Measurements from ENCODE around the gene ACTRT2. TPM values are rescaled to one million over a fixed set of nuclear protein-coding genes. Genes with fewer than 3 reads are reported as not detected.

Gene ACTRT2
- polyA plus RNA-seq, 1 donor (not counting 4 experiments of a cell fraction or from before 2014, with no cell fraction given) = not detected

DNA sequence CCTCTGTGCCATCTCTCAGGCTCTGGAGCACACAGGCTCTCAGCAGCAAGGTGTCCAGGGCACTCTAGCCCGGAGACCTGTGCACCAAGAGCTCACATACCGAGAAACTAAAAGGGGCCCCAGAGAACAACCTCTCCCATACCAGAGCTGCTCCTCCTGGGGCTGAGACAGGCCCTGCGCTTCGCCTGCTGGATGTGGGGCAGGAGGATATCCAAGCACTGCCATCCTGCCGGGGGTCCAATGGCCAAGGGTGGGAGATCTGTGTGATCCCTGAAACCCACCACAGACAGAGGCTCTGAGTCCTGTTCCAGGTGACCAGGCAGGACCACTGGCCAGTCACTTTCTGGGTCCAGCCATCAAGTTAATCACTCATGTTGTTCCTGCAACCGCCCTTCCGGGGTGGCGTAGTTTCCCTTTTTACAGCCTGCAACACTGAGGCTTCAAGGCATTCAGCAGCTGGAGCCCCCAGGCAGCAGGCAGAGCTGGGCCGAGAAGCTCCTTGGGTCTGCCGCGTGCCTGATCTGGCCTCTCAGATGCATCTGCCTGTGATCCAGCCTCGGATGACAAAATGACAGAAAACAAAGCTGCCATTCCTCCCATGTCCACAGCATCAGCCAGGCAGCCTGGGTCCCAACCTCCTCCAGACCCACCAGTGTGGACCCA is 36.7 kb upstream of the ACTRT2 start:
- Histone ChIP-seq H3K9me1 (ENCODE audit: control insufficient read depth, extremely low read depth, insufficient read depth, low read length) (no peaks in the 10 kb centered on the region), H3K79me2 (ENCODE audit: control insufficient read depth, insufficient read depth, low read length) (no peaks in the 10 kb centered on the region), H3K27me3 (ENCODE audit: control insufficient read depth, extremely low read depth, insufficient read depth, low read length) (no peaks in the 10 kb centered on the region), H3K4me3 (ENCODE audit: control insufficient read depth in 2 of 3, extremely low read depth in 1 of 3, insufficient read depth in 2 of 3, low read depth in 1 of 3, low read length in 3 of 3) (no peak overlapping the region), H3K36me3 (ENCODE audit: control insufficient read depth in 2 of 2, extremely low read depth in 1 of 2, insufficient read depth in 2 of 2, low read length in 2 of 2) (no peaks in the 10 kb centered on the region), H4K20me1 (ENCODE audit: control insufficient read depth, extremely low read depth, insufficient read depth, low read length) (no peaks in the 10 kb centered on the region), H3K27ac (ENCODE audit: control insufficient read depth, insufficient read depth, low read length) (no peak overlapping the region), H2AFZ (ENCODE audit: control insufficient read depth, low read length) (no peak overlapping the region), H3K4me2 (ENCODE audit: control insufficient read depth, extremely low read depth, insufficient read depth, low read depth, low read length) (no peak overlapping the region), H3K9me3 (ENCODE audit: control insufficient read depth, low read depth, low read length) (peaks cover 9% of the 10 kb centered on the region), H3K4me1 (ENCODE audit: control insufficient read depth, extremely low read depth, insufficient read depth, low read length) (no peaks in the 10 kb centered on the region), H3K9ac (ENCODE audit: control insufficient read depth, extremely low read depth, insufficient read depth, low read length) (no peak overlapping the region)
- FAIRE-seq = no peak
- TF ChIP-seq, protein P1, sequence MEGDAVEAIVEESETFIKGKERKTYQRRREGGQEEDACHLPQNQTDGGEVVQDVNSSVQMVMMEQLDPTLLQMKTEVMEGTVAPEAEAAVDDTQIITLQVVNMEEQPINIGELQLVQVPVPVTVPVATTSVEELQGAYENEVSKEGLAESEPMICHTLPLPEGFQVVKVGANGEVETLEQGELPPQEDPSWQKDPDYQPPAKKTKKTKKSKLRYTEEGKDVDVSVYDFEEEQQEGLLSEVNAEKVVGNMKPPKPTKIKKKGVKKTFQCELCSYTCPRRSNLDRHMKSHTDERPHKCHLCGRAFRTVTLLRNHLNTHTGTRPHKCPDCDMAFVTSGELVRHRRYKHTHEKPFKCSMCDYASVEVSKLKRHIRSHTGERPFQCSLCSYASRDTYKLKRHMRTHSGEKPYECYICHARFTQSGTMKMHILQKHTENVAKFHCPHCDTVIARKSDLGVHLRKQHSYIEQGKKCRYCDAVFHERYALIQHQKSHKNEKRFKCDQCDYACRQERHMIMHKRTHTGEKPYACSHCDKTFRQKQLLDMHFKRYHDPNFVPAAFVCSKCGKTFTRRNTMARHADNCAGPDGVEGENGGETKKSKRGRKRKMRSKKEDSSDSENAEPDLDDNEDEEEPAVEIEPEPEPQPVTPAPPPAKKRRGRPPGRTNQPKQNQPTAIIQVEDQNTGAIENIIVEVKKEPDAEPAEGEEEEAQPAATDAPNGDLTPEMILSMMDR (optimal IDR thresholded peaks at IDR 0.05 in 1 of 3, IDR thresholded peaks at IDR 0.05 in 1 of 3, conservative IDR thresholded peaks at IDR 0.05 in 1 of 3; ENCODE audit: extremely low read depth in 1 of 3, insufficient read depth in 2 of 3, low read length in 3 of 3) = no peak
- TF ChIP-seq EZH2 (IDR thresholded peaks at IDR 0.05; ENCODE audit: low read length) = no peak
- dilution Hi-C loops (cut with MboI; ENCODE audit: extremely low pct_ligation_motif_present, low sequenced_read_pairs) = no loop called here
- DNase-seq (ENCODE audit: low read depth, low spot score) = no peak

DNA sequence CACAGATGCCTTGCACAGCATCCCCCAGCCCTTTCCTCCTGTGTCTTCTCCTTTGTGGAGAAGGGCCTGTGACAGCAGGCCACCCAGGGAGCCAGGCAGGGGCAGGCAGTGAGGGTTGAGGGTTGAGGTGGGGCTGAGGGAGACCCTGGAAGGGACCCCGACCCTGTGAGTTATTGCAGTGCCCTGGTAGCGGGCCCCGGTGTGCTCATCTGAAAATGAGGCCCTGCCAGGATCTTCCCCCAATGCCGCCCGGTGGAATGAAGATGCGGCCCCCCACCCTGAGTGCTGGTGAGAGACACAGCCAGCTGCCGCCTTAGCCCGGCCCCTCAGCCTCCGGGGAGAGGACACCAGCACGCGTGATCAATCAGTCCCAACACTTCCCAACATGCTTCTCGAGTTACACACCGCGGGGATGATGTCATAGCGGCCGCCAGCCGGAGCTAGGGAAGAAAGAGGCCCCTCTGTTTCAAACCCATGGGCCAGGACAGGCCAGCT is 36.2 kb upstream of the ACTRT2 start:
- no peak overlapping the region for H2AFZ ChIP-seq (ENCODE audit: control insufficient read depth, low read length)
- H3K4me3 ChIP-seq (ENCODE audit: control insufficient read depth in 2 of 3, extremely low read depth in 1 of 3, insufficient read depth in 2 of 3, low read depth in 1 of 3, low read length in 3 of 3) = no peak overlapping the region
- H3K4me2 ChIP-seq (ENCODE audit: control insufficient read depth, extremely low read depth, insufficient read depth, low read depth, low read length) = no peak overlapping the region
- no peaks in the 10 kb centered on the region for H3K36me3 ChIP-seq (ENCODE audit: control insufficient read depth in 2 of 2, extremely low read depth in 1 of 2, insufficient read depth in 2 of 2, low read length in 2 of 2)
- no peaks in the 10 kb centered on the region for H3K9me1 ChIP-seq (ENCODE audit: control insufficient read depth, extremely low read depth, insufficient read depth, low read length)
- no peaks in the 10 kb centered on the region for H3K79me2 ChIP-seq (ENCODE audit: control insufficient read depth, insufficient read depth, low read length)
- H3K27ac ChIP-seq (ENCODE audit: control insufficient read depth, insufficient read depth, low read length) = no peak overlapping the region
- no peak for DNase-seq (ENCODE audit: low read depth, low spot score)
- FAIRE-seq = no peak
- dilution Hi-C loops (cut with MboI; ENCODE audit: extremely low pct_ligation_motif_present, low sequenced_read_pairs) = no loop called here
- TF ChIP-seq, protein P1 (optimal IDR thresholded peaks at IDR 0.05 in 1 of 3, IDR thresholded peaks at IDR 0.05 in 1 of 3, conservative IDR thresholded peaks at IDR 0.05 in 1 of 3; ENCODE audit: extremely low read depth in 1 of 3, insufficient read depth in 2 of 3, low read length in 3 of 3) = no peak
- no peak for TF ChIP-seq EZH2 (IDR thresholded peaks at IDR 0.05; ENCODE audit: low read length)
- no peaks in the 10 kb centered on the region for H3K27me3 ChIP-seq (ENCODE audit: control insufficient read depth, extremely low read depth, insufficient read depth, low read length)
- H3K9me3 ChIP-seq (ENCODE audit: control insufficient read depth, low read depth, low read length) = peaks cover 9% of the 10 kb centered on the region
- no peak overlapping the region for H3K9ac ChIP-seq (ENCODE audit: control insufficient read depth, extremely low read depth, insufficient read depth, low read length)
- H3K4me1 ChIP-seq (ENCODE audit: control insufficient read depth, extremely low read depth, insufficient read depth, low read length) = no peaks in the 10 kb centered on the region
- H4K20me1 ChIP-seq (ENCODE audit: control insufficient read depth, extremely low read depth, insufficient read depth, low read length) = no peaks in the 10 kb centered on the region
